ENCODE measurements around the gene SMARCB1.

The SMARCB1 gene

DNA sequence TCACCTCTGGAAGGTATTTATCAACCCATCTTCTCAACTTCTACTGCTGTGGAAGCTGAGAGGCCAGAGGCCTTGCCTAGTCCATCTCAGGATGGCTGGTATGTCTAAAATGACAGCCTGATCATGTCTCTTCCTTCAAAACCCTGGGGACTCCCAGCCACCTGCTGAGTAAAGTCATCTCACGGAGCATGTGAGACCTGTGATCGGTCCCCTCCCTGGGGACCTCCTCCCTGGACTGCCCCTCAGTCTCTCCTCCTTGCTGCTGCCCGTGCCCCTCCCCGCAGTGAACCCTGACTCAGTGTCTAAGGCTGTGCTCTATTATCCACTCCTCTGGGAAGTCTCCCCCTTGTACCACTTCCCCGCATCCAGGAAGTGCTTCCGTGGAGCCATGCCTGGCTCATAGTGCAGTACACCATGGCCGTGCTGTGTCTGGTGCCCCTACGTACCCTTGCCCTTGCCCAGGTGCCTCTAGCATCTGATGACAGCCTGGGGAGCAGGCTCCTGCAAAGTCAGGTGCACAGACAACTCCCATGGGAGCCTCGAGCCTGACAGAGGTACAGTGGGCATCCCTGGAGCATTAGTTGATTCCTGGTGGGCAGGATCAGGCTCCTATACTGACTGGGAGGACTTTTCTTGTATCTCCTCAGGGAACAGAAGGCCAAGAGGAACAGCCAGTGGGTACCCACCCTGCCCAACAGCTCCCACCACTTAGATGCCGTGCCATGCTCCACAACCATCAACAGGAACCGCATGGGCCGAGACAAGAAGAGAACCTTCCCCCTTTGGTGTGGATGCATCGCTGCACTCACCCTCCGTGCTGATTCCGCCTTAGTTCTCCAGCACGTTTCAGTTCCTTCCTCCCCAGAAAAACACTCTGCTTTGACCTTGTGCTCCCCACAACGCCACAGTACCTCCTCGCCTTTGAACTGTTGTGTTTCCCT lies 13.8 kb downstream of the SMARCB1 start:
- TF ChIP-seq SNAI2 (CRISPR knock-in tag; IDR thresholded peaks at IDR 0.05) (no peak), ZFP30 (CRISPR knock-in tag; IDR thresholded peaks at IDR 0.05) (no peak), ARNTL (CRISPR knock-in tag; IDR thresholded peaks at IDR 0.05; ENCODE audit: borderline replicate concordance, low read depth) (no peak), ESRRG (CRISPR knock-in tag; IDR thresholded peaks at IDR 0.05) (no peak), PATZ1 (CRISPR knock-in tag; IDR thresholded peaks at IDR 0.05; ENCODE audit: borderline replicate concordance) (no peak), BACH2 (CRISPR knock-in tag; IDR thresholded peaks at IDR 0.05; ENCODE audit: borderline replicate concordance) (no peak), RARB (CRISPR knock-in tag; IDR thresholded peaks at IDR 0.05) (no peak), ZNF8 (CRISPR knock-in tag; IDR thresholded peaks at IDR 0.05) (no peak), OSR1 (CRISPR knock-in tag; IDR thresholded peaks at IDR 0.05) (no peak), ISL1 (CRISPR knock-in tag; IDR thresholded peaks at IDR 0.05) (no peak), TCF4 (CRISPR knock-in tag; IDR thresholded peaks at IDR 0.05; ENCODE audit: borderline replicate concordance) (no peak), ZFP3 (CRISPR knock-in tag; IDR thresholded peaks at IDR 0.05) (no peak), POU6F1 (CRISPR knock-in tag; IDR thresholded peaks at IDR 0.05; ENCODE audit: borderline replicate concordance, low read depth) (no peak), TOX (CRISPR knock-in tag; IDR thresholded peaks at IDR 0.05; ENCODE audit: borderline replicate concordance) (no peak), GLIS3 (CRISPR knock-in tag; IDR thresholded peaks at IDR 0.05) (no peak), ZC3H10 (CRISPR knock-in tag; IDR thresholded peaks at IDR 0.05) (no peak), CSDC2 (CRISPR knock-in tag; IDR thresholded peaks at IDR 0.05) (no peak)
- TF ChIP-seq, protein P1, sequence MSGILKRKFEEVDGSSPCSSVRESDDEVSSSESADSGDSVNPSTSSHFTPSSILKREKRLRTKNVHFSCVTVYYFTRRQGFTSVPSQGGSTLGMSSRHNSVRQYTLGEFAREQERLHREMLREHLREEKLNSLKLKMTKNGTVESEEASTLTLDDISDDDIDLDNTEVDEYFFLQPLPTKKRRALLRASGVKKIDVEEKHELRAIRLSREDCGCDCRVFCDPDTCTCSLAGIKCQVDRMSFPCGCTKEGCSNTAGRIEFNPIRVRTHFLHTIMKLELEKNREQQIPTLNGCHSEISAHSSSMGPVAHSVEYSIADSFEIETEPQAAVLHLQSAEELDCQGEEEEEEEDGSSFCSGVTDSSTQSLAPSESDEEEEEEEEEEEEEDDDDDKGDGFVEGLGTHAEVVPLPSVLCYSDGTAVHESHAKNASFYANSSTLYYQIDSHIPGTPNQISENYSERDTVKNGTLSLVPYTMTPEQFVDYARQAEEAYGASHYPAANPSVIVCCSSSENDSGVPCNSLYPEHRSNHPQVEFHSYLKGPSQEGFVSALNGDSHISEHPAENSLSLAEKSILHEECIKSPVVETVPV (CRISPR knock-in tag; IDR thresholded peaks at IDR 0.05): no peak
- TF ChIP-seq, protein P2, sequence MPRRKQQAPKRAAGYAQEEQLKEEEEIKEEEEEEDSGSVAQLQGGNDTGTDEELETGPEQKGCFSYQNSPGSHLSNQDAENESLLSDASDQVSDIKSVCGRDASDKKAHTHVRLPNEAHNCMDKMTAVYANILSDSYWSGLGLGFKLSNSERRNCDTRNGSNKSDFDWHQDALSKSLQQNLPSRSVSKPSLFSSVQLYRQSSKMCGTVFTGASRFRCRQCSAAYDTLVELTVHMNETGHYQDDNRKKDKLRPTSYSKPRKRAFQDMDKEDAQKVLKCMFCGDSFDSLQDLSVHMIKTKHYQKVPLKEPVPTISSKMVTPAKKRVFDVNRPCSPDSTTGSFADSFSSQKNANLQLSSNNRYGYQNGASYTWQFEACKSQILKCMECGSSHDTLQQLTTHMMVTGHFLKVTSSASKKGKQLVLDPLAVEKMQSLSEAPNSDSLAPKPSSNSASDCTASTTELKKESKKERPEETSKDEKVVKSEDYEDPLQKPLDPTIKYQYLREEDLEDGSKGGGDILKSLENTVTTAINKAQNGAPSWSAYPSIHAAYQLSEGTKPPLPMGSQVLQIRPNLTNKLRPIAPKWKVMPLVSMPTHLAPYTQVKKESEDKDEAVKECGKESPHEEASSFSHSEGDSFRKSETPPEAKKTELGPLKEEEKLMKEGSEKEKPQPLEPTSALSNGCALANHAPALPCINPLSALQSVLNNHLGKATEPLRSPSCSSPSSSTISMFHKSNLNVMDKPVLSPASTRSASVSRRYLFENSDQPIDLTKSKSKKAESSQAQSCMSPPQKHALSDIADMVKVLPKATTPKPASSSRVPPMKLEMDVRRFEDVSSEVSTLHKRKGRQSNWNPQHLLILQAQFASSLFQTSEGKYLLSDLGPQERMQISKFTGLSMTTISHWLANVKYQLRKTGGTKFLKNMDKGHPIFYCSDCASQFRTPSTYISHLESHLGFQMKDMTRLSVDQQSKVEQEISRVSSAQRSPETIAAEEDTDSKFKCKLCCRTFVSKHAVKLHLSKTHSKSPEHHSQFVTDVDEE (CRISPR knock-in tag; IDR thresholded peaks at IDR 0.05): no peak
- ATAC-seq: no peak

GRCh38 chr22:23801238-23801821 lies 14.6 kb downstream of the SMARCB1 start:
- TF ChIP-seq ZFP3 (CRISPR knock-in tag; IDR thresholded peaks at IDR 0.05) (no peak), ZFP30 (CRISPR knock-in tag; IDR thresholded peaks at IDR 0.05) (no peak), BACH2 (CRISPR knock-in tag; IDR thresholded peaks at IDR 0.05; ENCODE audit: borderline replicate concordance) (no peak), ARNTL (CRISPR knock-in tag; IDR thresholded peaks at IDR 0.05; ENCODE audit: borderline replicate concordance, low read depth) (no peak), CSDC2 (CRISPR knock-in tag; IDR thresholded peaks at IDR 0.05) (no peak), TCF4 (CRISPR knock-in tag; IDR thresholded peaks at IDR 0.05; ENCODE audit: borderline replicate concordance) (no peak), ZNF565 (CRISPR knock-in tag; conservative IDR thresholded peaks at IDR 0.05; ENCODE audit: low read depth) (no peak), GLIS3 (CRISPR knock-in tag; IDR thresholded peaks at IDR 0.05) (no peak), PPARA (CRISPR knock-in tag; IDR thresholded peaks at IDR 0.05; ENCODE audit: borderline replicate concordance) (no peak), SNAI2 (CRISPR knock-in tag; IDR thresholded peaks at IDR 0.05) (no peak), TOX (CRISPR knock-in tag; IDR thresholded peaks at IDR 0.05; ENCODE audit: borderline replicate concordance) (no peak), ZC3H10 (CRISPR knock-in tag; IDR thresholded peaks at IDR 0.05) (no peak), ZNF70 (CRISPR knock-in tag; IDR thresholded peaks at IDR 0.05) (no peak), RARB (CRISPR knock-in tag; IDR thresholded peaks at IDR 0.05) (no peak), PATZ1 (CRISPR knock-in tag; IDR thresholded peaks at IDR 0.05; ENCODE audit: borderline replicate concordance) (no peak), POU6F1 (CRISPR knock-in tag; IDR thresholded peaks at IDR 0.05; ENCODE audit: borderline replicate concordance, low read depth) (no peak), ISL1 (CRISPR knock-in tag; IDR thresholded peaks at IDR 0.05) (no peak), ESRRG (CRISPR knock-in tag; IDR thresholded peaks at IDR 0.05) (no peak), ZNF8 (CRISPR knock-in tag; IDR thresholded peaks at IDR 0.05) (no peak)
- TF ChIP-seq, protein P1 (CRISPR knock-in tag; IDR thresholded peaks at IDR 0.05): no peak
- no peak for ATAC-seq
